Lower lobe of right lung (tissue), 2 donors: ENCODE data around the gene AKT3. TPM values are rescaled to one million over a fixed set of nuclear protein-coding genes. Genes with fewer than 3 reads are reported as not detected.
"Not testable (repeated sequence)": the region's sequence is repeated elsewhere in the genome, so short reads cannot be mapped to it uniquely, and the experiment has no call there.

ENCODE experiments used
- ATAC-seq, 2 donors: fragments of 200-7000 bp; cut with Tn5 transposase; one replicate each; pipeline ENCODE4 v1.9.1; 2020 to 2022; ENCODE audit warnings: mild to moderate bottlenecking in 2 of 2, moderate library complexity in 2 of 2
- DNase-seq: peaks from one replicate; pipeline ENCODE4 v3.0.0-alpha.2; 2020
- H3K27ac ChIP-seq: fragments of 200-600 bp; one replicate; pipeline ENCODE4 v1.8.0; 2022
- H3K27me3 ChIP-seq: fragments of 200-600 bp; one replicate; pipeline ENCODE4 v1.8.0; 2022; ENCODE audit warnings: low read depth
- H3K36me3 ChIP-seq: fragments of 200-600 bp; one replicate; pipeline ENCODE4 v1.8.0; 2022; ENCODE audit warnings: mild to moderate bottlenecking
- H3K4me1 ChIP-seq: fragments of 200-600 bp; one replicate; pipeline ENCODE4 v1.8.0; 2022
- H3K4me3 ChIP-seq: fragments of 200-600 bp; one replicate; pipeline ENCODE4 v1.8.0; 2022; ENCODE audit warnings: mild to moderate bottlenecking
- H3K9me3 ChIP-seq: fragments of 200-600 bp; one replicate; pipeline ENCODE4 v1.8.0; 2022
- CTCF ChIP-seq: fragments of 200-600 bp; IDR thresholded peaks from one replicate; pipeline ENCODE4 v1.8.0; 2022; ENCODE audit warnings: antibody characterized with exemption, mild to moderate bottlenecking
- intact Hi-C: fragments of 100-400 bp; cut with DNase I; formaldehyde crosslinking; loops from one replicate; pipeline ENCODE4 v1.11.0; 2022
- total RNA-seq: library from RNA; stranded (reverse); fragmentation: NEBNext Ultra II Directional; extraction: Animal tissue kit (Norgen Biotek cat#: 25700); gene quantifications from one replicate; pipeline ENCODE4 v1.2.1, GENCODE V29; 2021
- donor health status: DM: no; HTN: yes; CAD: no; lungs with severe emphysema.

Gene AKT3
- total RNA-seq, 1 donor from 2014 or later = 52.5 TPM

- H3K36me3 ChIP-seq = peaks cover under 1% of the 10 kb centered on the region
- TF ChIP-seq CTCF = no peak
- no peaks in the 10 kb centered on the region for H3K27me3 ChIP-seq
- H3K4me3 ChIP-seq = no peak overlapping the region
- H3K27ac ChIP-seq = no peak overlapping the region
- H3K9me3 ChIP-seq = no peaks in the 10 kb centered on the region
- DNase-seq = no peak
- H3K4me1 ChIP-seq = no peaks in the 10 kb centered on the region
- intact Hi-C loops = no loop called here
- ATAC-seq = peak in 1 of 2 donors; percentile 75
These were observed 177.4 kb downstream of the AKT3 start for GRCh38 chr1:243672539-243673074.

GRCh38 chr1:243667591-243667990 is 182.5 kb downstream of the AKT3 start:
- ATAC-seq (no peak), DNase-seq (no peak)
- Histone ChIP-seq H3K4me3 (no peak overlapping the region), H3K27ac (no peak overlapping the region), H3K9me3 (no peaks in the 10 kb centered on the region), H3K4me1 (no peaks in the 10 kb centered on the region), H3K36me3 (peaks cover 7% of the 10 kb centered on the region), H3K27me3 (no peaks in the 10 kb centered on the region)
- TF ChIP-seq CTCF = no peak
- intact Hi-C loops = no loop called here

- TF ChIP-seq CTCF = no peak
- no peak overlapping the region for H3K27ac ChIP-seq
- no peak for ATAC-seq
- no peaks in the 10 kb centered on the region for H3K4me1 ChIP-seq
- no peaks in the 10 kb centered on the region for H3K27me3 ChIP-seq
- no peak for DNase-seq
- intact Hi-C loops = no loop called here
- H3K36me3 ChIP-seq = peaks cover 7% of the 10 kb centered on the region
- no peaks in the 10 kb centered on the region for H3K9me3 ChIP-seq
- no peak overlapping the region for H3K4me3 ChIP-seq
These were observed 182.9 kb downstream of the AKT3 start for GRCh38 chr1:243667133-243667532.

- no peak overlapping the region for H3K27ac ChIP-seq
- no peak for TF ChIP-seq CTCF
- ATAC-seq (no peak), DNase-seq (no peak)
- H3K4me3 ChIP-seq = no peak overlapping the region
- H3K4me1 ChIP-seq = no peaks in the 10 kb centered on the region
- no peaks in the 10 kb centered on the region for H3K9me3 ChIP-seq
- peaks cover 7% of the 10 kb centered on the region for H3K36me3 ChIP-seq
- no peaks in the 10 kb centered on the region for H3K27me3 ChIP-seq
- intact Hi-C loops = no loop called here
These were observed 186.4 kb downstream of the AKT3 start for GRCh38 chr1:243663651-243664050.

GRCh38 chr1:243662169-243662568 is 187.9 kb downstream of the AKT3 start:
- H3K4me1 ChIP-seq, H3K4me3 ChIP-seq, DNase-seq, H3K9me3 ChIP-seq, H3K27ac ChIP-seq, H3K36me3 ChIP-seq, intact Hi-C loops, ATAC-seq, H3K27me3 ChIP-seq: not testable (repeated sequence)

- no peak overlapping the region for H3K27ac ChIP-seq
- H3K36me3 ChIP-seq = peaks cover 3% of the 10 kb centered on the region
- H3K4me1 ChIP-seq = no peaks in the 10 kb centered on the region
- no peak for ATAC-seq
- intact Hi-C loops = no loop called here
- no peak for DNase-seq
- TF ChIP-seq CTCF = no peak
- no peak overlapping the region for H3K4me3 ChIP-seq
- no peaks in the 10 kb centered on the region for H3K27me3 ChIP-seq
- H3K9me3 ChIP-seq = no peaks in the 10 kb centered on the region
These were observed 191.4 kb downstream of the AKT3 start for GRCh38 chr1:243658594-243659105.
